ENCODE results near the gene ZNF500.
"Not testable (repeated sequence)": the region's sequence is repeated elsewhere in the genome, so short reads cannot be mapped to it uniquely, and the experiment has no call there.

ZNF500 gene

GRCh38 chr16:4796982-4797804 is 30.2 kb upstream of the ZNF500 start:
- no peak for DNase-seq (ENCODE audit: insufficient read length, low spot score)
- no peak for FAIRE-seq

DNA sequence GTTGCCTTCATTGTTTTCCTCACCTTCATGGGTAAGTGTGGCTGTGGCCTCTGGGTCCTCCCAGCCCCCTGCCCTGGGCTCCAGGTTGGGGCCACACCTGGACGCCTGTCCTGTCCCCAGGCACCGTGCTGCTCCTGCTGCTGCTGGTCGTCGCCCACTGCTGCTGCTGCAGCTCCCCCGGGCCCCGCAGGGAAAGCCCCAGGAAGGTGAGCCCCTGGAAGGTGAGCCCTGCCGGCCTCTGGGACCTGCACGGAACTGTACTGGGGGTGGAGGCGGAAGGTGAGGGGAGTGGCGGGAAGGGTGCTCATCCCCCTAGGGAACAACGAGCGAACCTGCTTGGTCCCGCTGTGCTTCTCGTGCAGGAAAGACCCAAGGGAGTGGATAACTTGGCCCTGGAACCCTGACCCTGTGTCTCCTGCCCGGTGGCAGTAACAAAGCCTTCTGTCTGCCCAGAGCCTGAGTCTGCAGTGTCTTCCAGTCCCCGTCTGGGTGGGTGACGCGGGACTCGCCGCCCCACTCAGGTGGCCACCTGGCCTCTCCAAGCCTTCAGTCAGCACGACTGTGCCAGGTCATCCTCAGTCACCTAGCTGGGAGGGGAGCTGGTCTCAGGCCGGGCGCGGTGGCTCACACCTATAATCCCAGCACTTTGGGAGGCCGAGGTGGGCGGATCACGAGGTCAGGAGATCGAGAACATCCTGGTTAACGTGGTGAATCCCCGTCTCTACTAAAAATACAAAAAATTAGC is 29.0 kb upstream of the ZNF500 start:
- DNase-seq (ENCODE audit: insufficient read length, low spot score) (no peak), FAIRE-seq (no peak)

DNA sequence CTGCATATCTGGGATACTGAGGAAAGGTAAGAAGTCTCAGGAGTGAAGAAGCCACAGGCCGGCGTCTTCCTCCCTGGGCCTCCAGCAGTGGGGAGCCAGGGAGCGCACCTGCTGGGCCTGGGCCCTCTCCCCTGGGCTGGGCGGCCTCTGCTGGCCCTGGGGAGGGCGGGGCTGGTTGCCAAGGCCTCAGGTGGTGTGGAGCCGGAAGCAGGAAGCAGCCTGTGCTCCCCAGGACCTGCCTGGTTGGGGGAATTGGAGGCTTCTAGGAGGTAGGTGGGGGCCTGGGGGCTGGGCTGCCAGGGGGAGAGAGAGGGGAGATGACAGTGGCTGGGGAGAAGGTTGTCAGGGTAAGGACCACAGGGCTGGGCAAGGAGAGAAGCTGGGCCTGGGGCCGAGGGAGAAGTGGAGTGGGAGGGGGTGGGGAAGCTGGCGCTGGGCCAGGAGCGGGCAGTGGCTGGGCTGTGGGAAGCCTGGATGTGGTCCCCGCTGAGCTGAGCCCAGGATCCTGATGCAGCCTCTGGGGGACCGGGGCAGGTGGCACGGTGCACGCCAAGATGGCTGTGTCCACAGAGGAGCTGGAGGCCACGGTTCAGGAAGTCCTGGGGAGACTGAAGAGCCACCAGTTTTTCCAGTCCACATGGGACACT is 28.3 kb upstream of the ZNF500 start, which contains the start of gene SMIM22:
TSS of gene SMIM22 (plus strand) at position 189 of the 647 bp plus-strand sequence. CDS start at position 555, 366 bp downstream.
- FAIRE-seq (no peak), DNase-seq (ENCODE audit: insufficient read length, low spot score) (no peak)

DNA sequence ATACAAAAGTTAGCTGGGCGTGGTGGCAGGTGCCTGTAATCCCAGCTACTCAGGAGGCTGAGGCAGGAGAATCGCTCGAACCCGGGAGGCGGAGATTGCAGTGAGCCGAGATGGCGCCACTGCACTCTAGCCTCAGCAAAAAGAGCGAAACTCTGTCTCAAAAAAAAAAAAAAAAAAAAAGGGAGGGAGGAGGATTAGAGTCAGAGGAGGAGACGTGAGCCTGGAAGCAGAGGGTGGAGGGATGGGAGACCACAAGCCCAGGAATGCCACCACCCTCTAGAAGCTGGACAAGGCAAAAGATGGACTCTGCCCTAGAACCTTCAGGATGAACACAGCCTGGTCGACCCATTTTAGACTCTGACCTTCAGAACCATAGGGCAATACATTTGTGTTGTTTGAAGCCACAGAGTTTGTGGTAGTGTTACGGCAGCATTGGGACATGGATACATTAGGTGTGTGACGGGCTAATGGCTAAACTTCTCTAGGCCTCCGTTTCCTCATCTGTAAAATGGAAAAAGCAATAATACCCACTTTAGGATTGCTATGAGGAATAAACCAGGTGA is 26.1 kb upstream of the ZNF500 start:
- FAIRE-seq (no peak), DNase-seq (ENCODE audit: insufficient read length, low spot score) (no peak)

DNA sequence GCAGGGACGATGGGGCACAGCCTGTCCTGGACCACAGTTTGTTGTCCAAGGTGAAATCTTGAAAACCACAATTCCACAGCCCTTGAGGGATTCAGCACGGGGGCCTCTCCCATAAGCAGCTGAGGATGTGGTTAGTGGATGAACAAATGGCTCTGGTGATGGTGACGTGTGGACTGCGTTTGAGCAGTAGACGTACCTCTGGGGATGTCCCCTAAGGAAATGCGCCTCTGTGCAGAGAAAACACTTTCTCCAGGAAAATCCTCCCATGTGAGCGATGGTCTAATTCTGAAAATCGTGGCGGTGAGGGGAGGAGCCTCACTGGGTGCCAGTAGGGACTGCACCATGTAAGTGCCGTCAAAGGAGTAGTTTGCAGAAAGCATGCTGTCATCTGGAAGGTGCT is 23.9 kb upstream of the ZNF500 start:
- DNase-seq (ENCODE audit: insufficient read length, low spot score) = no peak
- no peak for FAIRE-seq

- DNase-seq (ENCODE audit: insufficient read length, low spot score) (no peak), FAIRE-seq (no peak)
Observed at GRCh38 chr16:4790261-4790660, 23.3 kb upstream of the ZNF500 start.

DNA sequence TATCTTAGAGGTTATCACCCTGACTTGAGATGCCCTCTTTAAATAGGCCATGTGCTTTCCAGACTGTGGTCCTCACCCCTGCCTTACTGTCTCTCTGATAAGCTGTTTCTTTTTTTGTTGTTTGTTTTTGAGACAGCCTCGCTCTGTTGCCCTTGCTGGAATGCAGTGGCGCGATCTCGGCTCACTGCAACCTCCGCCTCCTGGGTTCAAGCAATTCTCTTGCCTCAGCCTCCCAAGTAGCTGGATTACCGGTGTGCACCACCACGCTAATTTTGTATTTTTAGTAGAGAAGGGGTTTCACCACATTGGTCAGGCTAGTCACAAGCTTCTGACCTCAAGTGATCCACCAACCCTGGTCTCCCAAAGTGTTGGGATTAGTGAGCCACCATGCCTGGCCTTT is 21.9 kb upstream of the ZNF500 start:
- DNase-seq (ENCODE audit: insufficient read length, low spot score) = no peak
- FAIRE-seq = no peak

DNA sequence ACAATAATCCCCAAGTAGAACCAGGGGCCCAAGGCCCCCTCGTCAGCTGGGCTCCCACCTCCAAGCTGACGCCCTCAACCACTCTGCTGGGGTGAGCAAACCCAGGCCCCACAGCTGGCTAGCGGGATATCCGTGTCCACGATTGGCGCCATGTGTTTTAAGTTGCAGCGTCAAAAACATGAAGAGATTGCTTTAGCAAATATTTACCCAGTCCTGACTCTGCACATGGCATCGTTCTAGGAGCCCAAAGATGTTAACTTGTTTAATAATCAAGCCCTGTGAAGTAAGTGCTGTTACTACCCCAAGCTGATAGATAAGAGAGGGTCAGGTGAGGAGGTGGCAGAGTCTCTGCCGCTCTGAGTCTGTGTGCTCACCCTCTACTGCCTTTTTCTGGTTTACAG is 21.5 kb upstream of the ZNF500 start:
- no peak for FAIRE-seq
- DNase-seq (ENCODE audit: insufficient read length, low spot score) = no peak

DNA sequence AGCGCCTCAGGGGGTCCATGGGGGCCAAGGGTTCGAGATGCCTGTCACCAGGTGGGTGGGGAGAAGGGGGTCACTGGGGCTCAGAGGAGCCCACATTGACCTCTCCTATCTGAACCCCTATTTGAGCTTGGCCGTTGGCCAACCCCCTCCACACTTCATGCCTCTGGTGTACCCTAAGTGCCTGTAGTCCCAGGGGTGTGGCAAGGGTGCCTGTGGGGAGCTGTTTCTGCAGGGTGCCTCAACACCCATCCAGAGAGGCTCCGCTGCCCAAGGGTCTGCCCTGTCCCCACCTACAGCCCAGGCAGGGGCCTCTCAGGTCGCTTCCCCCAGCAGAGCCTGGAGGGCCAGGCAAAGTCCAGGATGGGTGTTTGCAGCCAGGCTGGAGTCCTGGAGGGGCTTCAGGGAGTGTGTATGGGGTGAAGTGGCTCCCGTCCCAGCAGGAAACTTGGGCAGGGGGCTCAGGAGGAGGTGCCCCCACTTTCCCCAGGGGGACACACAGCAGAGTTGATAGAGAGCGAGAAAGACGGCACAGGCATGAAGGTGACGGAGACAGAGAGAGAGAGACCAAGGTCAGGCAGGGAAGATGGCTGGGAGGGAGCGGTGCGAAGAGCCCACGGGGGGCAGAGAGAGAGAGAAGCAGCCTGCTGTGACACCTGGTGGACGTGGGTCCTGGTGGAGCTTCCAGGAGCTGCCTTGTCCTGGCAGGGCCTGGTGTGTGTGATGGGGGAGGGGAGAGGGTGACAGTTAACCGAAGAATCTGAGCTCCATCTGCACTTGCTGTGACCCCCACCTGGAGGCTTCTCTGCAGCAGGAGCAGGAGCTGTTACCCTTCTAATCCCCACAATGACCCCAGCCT is 20.9 kb upstream of the ZNF500 start, which contains the start of gene SEPTIN12:
TSS of gene SEPTIN12 (minus strand) at position 719 of the 856 bp plus-strand sequence. CDS start at position 19, 700 bp downstream.
- DNase-seq (ENCODE audit: insufficient read length, low spot score) (no peak), FAIRE-seq (no peak)

DNA sequence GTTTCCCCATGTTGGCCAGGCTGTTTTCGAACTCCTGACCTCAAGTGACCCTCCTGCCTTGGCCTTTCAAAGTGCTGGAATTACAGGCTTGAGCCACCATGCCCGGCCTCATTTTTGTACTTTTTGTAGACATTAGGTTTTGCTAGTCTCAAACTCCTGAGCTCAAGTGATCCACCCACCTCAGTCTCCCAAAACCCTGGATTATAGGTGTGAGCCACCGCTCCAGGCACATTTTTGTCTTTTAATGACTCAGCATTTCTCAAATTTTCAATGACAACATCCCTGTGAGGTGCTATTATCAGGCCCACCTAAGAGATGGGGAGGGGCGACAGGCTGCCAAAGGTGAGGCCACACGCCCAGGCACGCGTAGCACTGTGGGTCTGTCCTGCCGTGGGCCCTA is 20.1 kb upstream of the ZNF500 start:
- DNase-seq (ENCODE audit: insufficient read length, low spot score) (no peak), FAIRE-seq (no peak)

GRCh38 chr16:4785758-4786433 is 18.9 kb upstream of the ZNF500 start:
- no peak for FAIRE-seq
- DNase-seq (ENCODE audit: insufficient read length, low spot score) = no peak

GRCh38 chr16:4784444-4784987 is 17.6 kb upstream of the ZNF500 start:
- not testable (repeated sequence) for FAIRE-seq

GRCh38 chr16:4783951-4784336 is 17.0 kb upstream of the ZNF500 start:
- DNase-seq (ENCODE audit: insufficient read length, low spot score) (no peak), FAIRE-seq (no peak)

More at GRCh38 chr16:4784444-4784987, 17.6 kb upstream of the ZNF500 start:
- DNase-seq (ENCODE audit: insufficient read length, low spot score) = not testable (repeated sequence)

GRCh38 chr16:4783251-4783950 is 16.4 kb upstream of the ZNF500 start:
- no peak for FAIRE-seq
- DNase-seq (ENCODE audit: insufficient read length, low spot score) = no peak

DNA sequence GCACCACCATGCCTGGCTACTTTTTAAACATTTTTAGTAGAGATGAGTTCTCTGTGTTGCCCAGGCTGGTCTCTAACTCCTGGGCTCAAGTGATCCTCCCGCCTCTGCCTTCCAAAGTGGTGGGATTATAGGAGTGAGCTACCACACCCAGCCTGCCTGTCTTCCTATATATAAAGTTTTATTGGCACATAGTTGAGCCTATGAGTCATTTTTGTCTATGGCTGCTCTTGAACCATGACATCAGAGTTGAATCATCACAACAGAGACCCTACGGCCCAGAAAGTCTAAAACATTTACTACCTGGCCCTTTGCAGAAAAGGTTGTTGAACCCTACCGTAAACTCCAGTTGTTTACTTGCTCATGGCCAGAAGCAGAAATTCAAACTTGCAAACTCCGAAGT is 13.3 kb upstream of the ZNF500 start:
- FAIRE-seq (no peak), DNase-seq (ENCODE audit: insufficient read length, low spot score) (no peak)

GRCh38 chr16:4778050-4778392 is 11.1 kb upstream of the ZNF500 start:
- no peak for FAIRE-seq
- DNase-seq (ENCODE audit: insufficient read length, low spot score) = no peak

DNA sequence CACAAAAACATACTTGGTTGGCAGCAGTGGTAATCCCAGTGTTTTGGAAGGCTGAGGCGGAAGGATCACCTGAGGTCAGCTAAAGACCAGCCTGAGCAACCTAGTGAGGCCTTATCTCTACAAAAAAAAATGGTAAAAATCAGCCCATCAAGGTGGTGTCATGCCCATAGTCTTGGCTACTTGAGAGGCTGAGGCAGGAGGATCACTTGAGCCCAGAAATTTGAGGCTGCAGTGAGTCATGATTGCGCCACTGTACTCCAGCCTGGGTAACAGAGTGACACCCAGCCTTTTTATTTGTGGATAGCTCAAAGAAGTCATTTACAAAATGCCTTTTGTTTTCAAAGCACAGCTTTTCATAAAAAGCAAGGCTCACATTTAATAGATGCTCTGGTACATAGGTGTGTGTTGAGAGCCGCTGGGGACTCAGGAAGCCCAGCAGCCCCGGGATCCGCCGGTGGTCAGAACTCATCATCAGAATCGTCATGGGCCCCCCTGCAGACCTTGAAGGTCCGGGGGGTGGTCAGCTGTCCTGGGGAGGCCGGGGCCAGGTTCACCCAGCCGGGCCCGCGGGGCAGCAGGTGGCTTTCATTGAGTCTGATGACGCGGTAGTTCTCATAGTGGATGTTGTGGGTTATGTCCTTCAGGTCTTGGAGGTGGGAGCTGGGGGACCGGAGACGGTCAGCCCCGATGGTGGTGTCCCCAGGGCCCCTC is 10.5 kb upstream of the ZNF500 start:
- FAIRE-seq (no peak), DNase-seq (ENCODE audit: insufficient read length, low spot score) (no peak)

DNA sequence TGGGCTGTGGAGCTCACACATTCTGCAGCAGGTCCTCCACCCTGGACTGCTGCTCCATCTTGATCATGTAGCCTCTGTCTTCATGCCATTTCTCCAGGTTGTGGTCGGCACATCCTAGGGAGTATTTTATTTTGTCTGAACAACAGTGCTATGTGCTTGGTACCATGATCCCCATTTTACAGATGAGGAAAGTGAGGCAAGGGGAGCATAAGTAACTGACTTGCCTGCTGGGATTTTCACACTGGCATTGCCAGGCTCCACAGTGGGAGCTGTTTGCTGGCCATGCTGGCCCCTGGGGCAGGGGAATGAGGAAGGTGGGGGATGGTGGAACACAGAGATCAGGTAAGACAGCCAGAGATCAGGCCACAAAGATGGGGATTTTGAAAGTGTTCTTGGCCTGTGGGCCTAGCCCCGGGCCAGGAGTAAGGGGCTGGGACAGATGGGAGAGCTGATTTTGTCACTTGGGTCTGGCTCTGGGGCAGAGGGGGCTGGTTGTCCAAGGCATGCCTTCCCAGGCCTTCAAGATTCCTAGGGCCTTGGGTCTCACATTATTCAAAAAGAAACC is 9.3 kb upstream of the ZNF500 start:
- DNase-seq (ENCODE audit: insufficient read length, low spot score) (no peak), FAIRE-seq (no peak)

All from GM19239 (cell line).